ENCODE data around the gene ARTN.

The ARTN gene

DNA sequence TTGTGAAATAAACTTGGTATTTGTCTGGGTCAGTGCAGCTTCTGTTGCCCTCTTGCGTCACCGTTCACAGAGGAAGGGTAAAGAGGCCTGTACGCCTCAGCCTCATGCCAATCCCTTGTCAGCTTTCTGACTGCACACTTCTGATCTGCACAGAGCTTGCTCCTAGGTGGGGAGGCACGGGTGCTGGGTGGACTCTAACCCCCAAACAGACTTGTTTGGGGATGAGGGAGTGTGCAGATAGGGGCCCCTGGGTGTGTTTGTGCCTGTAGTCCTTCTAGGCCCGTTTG is 44.6 kb downstream of the ARTN start:
- Histone ChIP-seq H3K27me3 (ENCODE audit: control insufficient read depth in 1 of 2, insufficient read depth in 2 of 2, low read length in 2 of 2) (no peaks in the 10 kb centered on the region), H3K9ac (ENCODE audit: low read depth in 1 of 2, low read length in 2 of 2) (peak overlapping the region; percentile 44 to 65), H3K9me3 (ENCODE audit: control insufficient read depth in 1 of 2, low read length in 2 of 2) (no peaks in the 10 kb centered on the region), H3K36me3 (ENCODE audit: control insufficient read depth in 1 of 2, insufficient read depth in 2 of 2, low read length in 2 of 2) (peaks cover 15 to 21% of the 10 kb centered on the region in 2 donors), H3K4me3 (ENCODE audit: low read depth in 1 of 2, low read length in 2 of 2) (peak overlapping the region in 1 of 2 donors; percentile 64), H3K27ac (ENCODE audit: low read depth, low read length) (no peak overlapping the region), H3K4me1 (ENCODE audit: control insufficient read depth in 1 of 2, insufficient read depth in 2 of 2, low read length in 2 of 2) (peaks cover 53 to 60% of the 10 kb centered on the region in 2 donors)

DNA sequence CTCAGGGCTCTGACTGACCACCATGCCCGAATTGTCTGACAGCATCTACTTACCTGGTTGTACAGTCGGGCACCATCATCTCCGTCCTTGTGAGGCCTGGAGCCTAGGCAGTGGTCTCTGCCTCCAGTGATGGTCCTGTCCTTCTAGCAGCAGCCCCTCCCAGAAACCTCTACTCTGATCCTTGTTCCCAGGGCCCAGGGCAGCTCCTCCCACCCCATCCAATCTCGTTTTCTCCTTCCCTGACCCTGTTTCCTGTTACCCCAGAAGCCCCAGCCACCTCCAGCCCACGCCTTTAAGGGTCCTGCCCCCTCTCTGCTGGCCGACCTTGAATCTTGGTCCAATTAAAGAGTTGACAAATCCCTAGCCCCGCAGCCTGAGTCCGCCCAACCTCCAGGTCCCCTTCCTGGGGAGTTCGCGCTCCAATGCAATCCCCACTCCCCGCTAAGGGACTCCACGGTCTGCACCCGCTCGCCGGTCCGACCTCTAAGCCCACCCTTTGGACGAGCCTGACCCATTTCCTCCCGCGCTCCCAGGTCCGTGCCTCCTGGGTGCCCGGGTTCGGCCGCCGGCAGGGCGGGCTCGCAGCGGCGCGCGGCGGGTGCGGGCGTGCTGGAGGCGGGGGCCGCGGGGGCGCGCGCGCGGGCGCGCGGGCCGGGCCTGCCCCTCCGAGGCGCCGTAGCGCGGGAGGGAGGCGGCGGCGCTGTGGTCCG is 45.1 kb downstream of the ARTN start, which contains the start of gene B4GALT2:
Gene B4GALT2 (plus strand): TSS at position 660 of the 710 bp plus-strand sequence. CDS start 1,951 bp downstream, outside the sequence.
- peak within 1 kb of the TSS; percentile 68 to 77 for H3K4me3 ChIP-seq (ENCODE audit: low read depth in 1 of 2, low read length in 2 of 2)
- H3K36me3 ChIP-seq (ENCODE audit: control insufficient read depth in 1 of 2, insufficient read depth in 2 of 2, low read length in 2 of 2), result peaks cover 15 to 23% of the 10 kb centered on the region in 2 donors
- H3K9ac ChIP-seq (ENCODE audit: low read depth in 1 of 2, low read length in 2 of 2), result peak within 1 kb of the TSS; percentile 44 to 65
- H3K27me3 ChIP-seq (ENCODE audit: control insufficient read depth in 1 of 2, insufficient read depth in 2 of 2, low read length in 2 of 2), result no peaks in the 10 kb centered on the region
- H3K9me3 ChIP-seq (ENCODE audit: control insufficient read depth in 1 of 2, low read length in 2 of 2), result no peaks in the 10 kb centered on the region
- peak within 1 kb of the TSS; percentile 21 for H3K27ac ChIP-seq (ENCODE audit: low read depth, low read length)
- peaks cover 52 to 59% of the 10 kb centered on the region in 2 donors for H3K4me1 ChIP-seq (ENCODE audit: control insufficient read depth in 1 of 2, insufficient read depth in 2 of 2, low read length in 2 of 2)

- peaks cover 47 to 54% of the 10 kb centered on the region in 2 donors for H3K4me1 ChIP-seq (ENCODE audit: control insufficient read depth in 1 of 2, insufficient read depth in 2 of 2, low read length in 2 of 2)
- H3K36me3 ChIP-seq (ENCODE audit: control insufficient read depth in 1 of 2, insufficient read depth in 2 of 2, low read length in 2 of 2), result peaks cover 15 to 24% of the 10 kb centered on the region in 2 donors
- H3K9ac ChIP-seq (ENCODE audit: low read depth in 1 of 2, low read length in 2 of 2), result no peak overlapping the region
- H3K27me3 ChIP-seq (ENCODE audit: control insufficient read depth in 1 of 2, insufficient read depth in 2 of 2, low read length in 2 of 2), result no peaks in the 10 kb centered on the region
- H3K9me3 ChIP-seq (ENCODE audit: control insufficient read depth in 1 of 2, low read length in 2 of 2), result no peaks in the 10 kb centered on the region
- H3K4me3 ChIP-seq (ENCODE audit: low read depth in 1 of 2, low read length in 2 of 2), result peak overlapping the region in 1 of 2 donors; percentile 68
- H3K27ac ChIP-seq (ENCODE audit: low read depth, low read length), result no peak overlapping the region
Measured at GRCh38 chr1:43979261-43979527, 45.6 kb downstream of the ARTN start.

- Histone ChIP-seq H3K9ac (ENCODE audit: low read depth in 1 of 2, low read length in 2 of 2) (peak overlapping the region; percentile 38 to 64), H3K36me3 (ENCODE audit: control insufficient read depth in 1 of 2, insufficient read depth in 2 of 2, low read length in 2 of 2) (peaks cover 15 to 27% of the 10 kb centered on the region in 2 donors), H3K9me3 (ENCODE audit: control insufficient read depth in 1 of 2, low read length in 2 of 2) (no peaks in the 10 kb centered on the region), H3K4me1 (ENCODE audit: control insufficient read depth in 1 of 2, insufficient read depth in 2 of 2, low read length in 2 of 2) (peaks cover 45 to 52% of the 10 kb centered on the region in 2 donors), H3K4me3 (ENCODE audit: low read depth in 1 of 2, low read length in 2 of 2) (peak overlapping the region; percentile 62 to 68), H3K27ac (ENCODE audit: low read depth, low read length) (peak overlapping the region; percentile 21), H3K27me3 (ENCODE audit: control insufficient read depth in 1 of 2, insufficient read depth in 2 of 2, low read length in 2 of 2) (no peaks in the 10 kb centered on the region)
Measured at GRCh38 chr1:43979528-43980254, 46.1 kb downstream of the ARTN start.

DNA sequence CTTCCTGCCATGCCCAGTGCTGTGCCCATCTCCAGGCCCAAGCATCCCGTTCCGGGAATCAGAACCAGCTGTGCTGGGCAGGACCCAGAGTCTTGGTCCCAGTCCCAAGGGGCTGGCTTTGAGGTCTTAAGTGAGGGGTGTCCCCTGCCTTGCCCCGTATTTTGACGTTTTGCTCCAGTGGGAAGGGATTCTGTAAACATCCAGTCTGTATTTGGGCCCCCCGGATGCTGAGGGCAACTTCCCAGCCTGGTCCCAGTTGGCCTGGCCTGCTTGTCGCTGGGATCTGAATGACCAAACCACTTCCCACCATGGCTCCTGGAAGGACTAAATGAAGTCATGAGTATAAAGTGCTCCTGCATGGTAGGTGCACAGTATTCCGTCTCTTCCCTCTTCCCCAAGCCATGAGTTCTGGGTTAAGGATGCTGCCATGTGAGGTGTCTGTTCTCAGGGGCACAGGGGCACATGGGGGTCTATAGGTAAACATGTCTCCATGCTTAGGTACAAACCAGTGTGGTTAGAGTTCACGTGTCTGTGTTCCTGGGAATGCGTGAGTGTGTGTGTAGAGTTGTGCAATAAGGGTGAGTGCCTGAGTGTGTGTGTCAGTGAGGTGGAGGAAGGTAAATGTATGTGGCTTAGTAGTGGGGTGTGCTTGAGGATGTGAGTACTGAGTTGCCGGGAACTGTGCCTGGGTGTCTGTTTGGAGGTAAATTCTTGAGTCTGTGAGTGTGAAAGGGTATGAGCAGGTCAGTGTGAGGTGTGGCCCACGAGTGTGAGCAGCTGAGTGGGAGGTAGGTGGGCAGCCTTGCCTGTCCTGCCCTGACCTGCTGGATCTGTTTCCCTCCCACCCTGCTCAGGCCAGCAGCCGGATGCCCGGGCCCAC is 46.9 kb downstream of the ARTN start:
- H3K9ac ChIP-seq (ENCODE audit: low read depth in 1 of 2, low read length in 2 of 2), result peak overlapping the region; percentile 38 to 64
- no peaks in the 10 kb centered on the region for H3K9me3 ChIP-seq (ENCODE audit: control insufficient read depth in 1 of 2, low read length in 2 of 2)
- H3K36me3 ChIP-seq (ENCODE audit: control insufficient read depth in 1 of 2, insufficient read depth in 2 of 2, low read length in 2 of 2), result peaks cover 15 to 29% of the 10 kb centered on the region in 2 donors
- peak overlapping the region; percentile 62 to 68 for H3K4me3 ChIP-seq (ENCODE audit: low read depth in 1 of 2, low read length in 2 of 2)
- H3K27ac ChIP-seq (ENCODE audit: low read depth, low read length), result peak overlapping the region; percentile 21
- H3K4me1 ChIP-seq (ENCODE audit: control insufficient read depth in 1 of 2, insufficient read depth in 2 of 2, low read length in 2 of 2), result peaks cover 45 to 50% of the 10 kb centered on the region in 2 donors
- no peaks in the 10 kb centered on the region for H3K27me3 ChIP-seq (ENCODE audit: control insufficient read depth in 1 of 2, insufficient read depth in 2 of 2, low read length in 2 of 2)

GRCh38 chr1:43981135-43981491 is 47.5 kb downstream of the ARTN start:
- no peak overlapping the region for H3K9ac ChIP-seq (ENCODE audit: low read depth in 1 of 2, low read length in 2 of 2)
- H3K27me3 ChIP-seq (ENCODE audit: control insufficient read depth in 1 of 2, insufficient read depth in 2 of 2, low read length in 2 of 2), result no peaks in the 10 kb centered on the region
- H3K4me3 ChIP-seq (ENCODE audit: low read depth in 1 of 2, low read length in 2 of 2), result peak overlapping the region; percentile 62 to 68
- peaks cover 39 to 44% of the 10 kb centered on the region in 2 donors for H3K4me1 ChIP-seq (ENCODE audit: control insufficient read depth in 1 of 2, insufficient read depth in 2 of 2, low read length in 2 of 2)
- H3K36me3 ChIP-seq (ENCODE audit: control insufficient read depth in 1 of 2, insufficient read depth in 2 of 2, low read length in 2 of 2), result peaks cover 15 to 29% of the 10 kb centered on the region in 2 donors
- H3K9me3 ChIP-seq (ENCODE audit: control insufficient read depth in 1 of 2, low read length in 2 of 2), result no peaks in the 10 kb centered on the region
- H3K27ac ChIP-seq (ENCODE audit: low read depth, low read length), result no peak overlapping the region

- Histone ChIP-seq H3K4me3 (ENCODE audit: low read depth in 1 of 2, low read length in 2 of 2) (no peak overlapping the region), H3K27ac (ENCODE audit: low read depth, low read length) (no peak overlapping the region), H3K9ac (ENCODE audit: low read depth in 1 of 2, low read length in 2 of 2) (no peak overlapping the region), H3K36me3 (ENCODE audit: control insufficient read depth in 1 of 2, insufficient read depth in 2 of 2, low read length in 2 of 2) (peaks cover 10 to 25% of the 10 kb centered on the region in 2 donors), H3K9me3 (ENCODE audit: control insufficient read depth in 1 of 2, low read length in 2 of 2) (no peaks in the 10 kb centered on the region), H3K4me1 (ENCODE audit: control insufficient read depth in 1 of 2, insufficient read depth in 2 of 2, low read length in 2 of 2) (peaks cover 34 to 41% of the 10 kb centered on the region in 2 donors), H3K27me3 (ENCODE audit: control insufficient read depth in 1 of 2, insufficient read depth in 2 of 2, low read length in 2 of 2) (no peaks in the 10 kb centered on the region)
Measured at GRCh38 chr1:43981636-43982035, 48.0 kb downstream of the ARTN start.

- no peak overlapping the region for H3K4me3 ChIP-seq (ENCODE audit: low read depth in 1 of 2, low read length in 2 of 2)
- no peaks in the 10 kb centered on the region for H3K9me3 ChIP-seq (ENCODE audit: control insufficient read depth in 1 of 2, low read length in 2 of 2)
- H3K4me1 ChIP-seq (ENCODE audit: control insufficient read depth in 1 of 2, insufficient read depth in 2 of 2, low read length in 2 of 2), result peaks cover 33 to 41% of the 10 kb centered on the region in 2 donors
- no peak overlapping the region for H3K9ac ChIP-seq (ENCODE audit: low read depth in 1 of 2, low read length in 2 of 2)
- H3K27me3 ChIP-seq (ENCODE audit: control insufficient read depth in 1 of 2, insufficient read depth in 2 of 2, low read length in 2 of 2), result no peaks in the 10 kb centered on the region
- no peak overlapping the region for H3K27ac ChIP-seq (ENCODE audit: low read depth, low read length)
- peaks cover 4 to 19% of the 10 kb centered on the region in 2 donors for H3K36me3 ChIP-seq (ENCODE audit: control insufficient read depth in 1 of 2, insufficient read depth in 2 of 2, low read length in 2 of 2)
Measured at GRCh38 chr1:43982241-43982640, 48.6 kb downstream of the ARTN start.

GRCh38 chr1:43982808-43983207 is 49.2 kb downstream of the ARTN start:
- Histone ChIP-seq H3K36me3 (ENCODE audit: control insufficient read depth in 1 of 2, insufficient read depth in 2 of 2, low read length in 2 of 2) (peaks cover 0 to 13% of the 10 kb centered on the region in 2 donors), H3K27ac (ENCODE audit: low read depth, low read length) (no peak overlapping the region), H3K9me3 (ENCODE audit: control insufficient read depth in 1 of 2, low read length in 2 of 2) (no peaks in the 10 kb centered on the region), H3K4me1 (ENCODE audit: control insufficient read depth in 1 of 2, insufficient read depth in 2 of 2, low read length in 2 of 2) (peaks cover 28 to 35% of the 10 kb centered on the region in 2 donors), H3K27me3 (ENCODE audit: control insufficient read depth in 1 of 2, insufficient read depth in 2 of 2, low read length in 2 of 2) (no peaks in the 10 kb centered on the region), H3K9ac (ENCODE audit: low read depth in 1 of 2, low read length in 2 of 2) (no peak overlapping the region), H3K4me3 (ENCODE audit: low read depth in 1 of 2, low read length in 2 of 2) (no peak overlapping the region)
